ENCODE measurements around the gene KIT. TPM values are rescaled to one million over a fixed set of nuclear protein-coding genes. Genes with fewer than 3 reads are reported as not detected.

KIT gene
- total and polyA plus RNA-seq, 2 experiments from 2014 or later: 2.7 to 4.1 TPM

DNA sequence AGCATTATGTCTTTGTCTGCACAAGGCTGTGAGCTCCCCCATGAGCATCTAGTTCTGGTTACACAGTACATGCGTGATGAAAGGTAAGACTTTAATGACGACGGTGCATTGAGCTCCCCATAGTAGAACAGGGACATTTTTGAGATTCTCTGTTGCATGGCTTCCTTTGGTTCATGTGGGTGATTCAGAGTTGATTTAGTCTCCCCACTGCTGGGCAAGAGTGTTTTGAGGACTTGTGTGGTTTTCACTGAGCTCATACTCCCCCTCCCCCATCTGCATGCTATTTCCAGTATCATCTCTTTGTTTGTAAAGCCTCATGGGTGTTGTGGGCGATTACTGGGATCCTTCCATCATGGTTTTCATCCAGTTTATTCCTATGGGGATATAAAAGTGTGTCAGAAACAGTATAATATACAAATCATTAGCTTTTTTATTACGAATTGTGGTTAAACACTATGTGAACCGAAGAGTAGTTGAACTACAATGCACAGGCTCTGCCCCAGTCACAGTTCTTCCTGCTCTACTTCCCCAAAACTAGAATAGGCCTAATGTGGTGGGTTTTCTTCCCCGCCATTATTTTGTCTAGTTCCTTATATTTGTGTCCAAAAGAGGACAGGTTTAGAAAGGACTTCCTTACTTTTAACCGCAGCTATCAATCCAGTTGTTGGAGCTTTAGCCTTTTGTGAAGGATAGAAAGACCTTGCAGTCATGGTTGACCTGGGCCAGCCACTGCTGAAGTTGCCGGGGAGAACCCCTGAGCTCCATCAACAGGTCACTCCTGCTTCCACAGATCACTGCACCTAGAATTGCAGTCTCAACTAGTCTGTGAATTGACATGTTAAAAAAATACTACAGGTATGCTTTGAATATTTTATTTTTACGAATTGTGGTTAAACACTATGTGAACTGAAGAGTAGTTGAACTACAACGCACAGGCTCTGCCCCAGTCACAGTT, 30.4 kb downstream of the KIT start:
- H3K36me3 ChIP-seq (replicated peaks; ENCODE audit: insufficient read depth, low read depth): no peaks in the 10 kb centered on the region
- no peaks in the 10 kb centered on the region for H3K79me2 ChIP-seq
- no peaks in the 10 kb centered on the region for H3K9me3 ChIP-seq (ENCODE audit: low read depth)
- H3K27ac ChIP-seq: no peak overlapping the region
- DNase-seq (ENCODE audit: low spot score): no peak
- TF ChIP-seq EZH2phosphoT487 (IDR thresholded peaks at IDR 0.05; ENCODE audit: low read depth, severe bottlenecking, unreplicated experiment) (no peak), EZH2 (IDR thresholded peaks at IDR 0.05; ENCODE audit: borderline replicate concordance) (no peak)
- TF ChIP-seq, protein P1, sequence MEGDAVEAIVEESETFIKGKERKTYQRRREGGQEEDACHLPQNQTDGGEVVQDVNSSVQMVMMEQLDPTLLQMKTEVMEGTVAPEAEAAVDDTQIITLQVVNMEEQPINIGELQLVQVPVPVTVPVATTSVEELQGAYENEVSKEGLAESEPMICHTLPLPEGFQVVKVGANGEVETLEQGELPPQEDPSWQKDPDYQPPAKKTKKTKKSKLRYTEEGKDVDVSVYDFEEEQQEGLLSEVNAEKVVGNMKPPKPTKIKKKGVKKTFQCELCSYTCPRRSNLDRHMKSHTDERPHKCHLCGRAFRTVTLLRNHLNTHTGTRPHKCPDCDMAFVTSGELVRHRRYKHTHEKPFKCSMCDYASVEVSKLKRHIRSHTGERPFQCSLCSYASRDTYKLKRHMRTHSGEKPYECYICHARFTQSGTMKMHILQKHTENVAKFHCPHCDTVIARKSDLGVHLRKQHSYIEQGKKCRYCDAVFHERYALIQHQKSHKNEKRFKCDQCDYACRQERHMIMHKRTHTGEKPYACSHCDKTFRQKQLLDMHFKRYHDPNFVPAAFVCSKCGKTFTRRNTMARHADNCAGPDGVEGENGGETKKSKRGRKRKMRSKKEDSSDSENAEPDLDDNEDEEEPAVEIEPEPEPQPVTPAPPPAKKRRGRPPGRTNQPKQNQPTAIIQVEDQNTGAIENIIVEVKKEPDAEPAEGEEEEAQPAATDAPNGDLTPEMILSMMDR (IDR thresholded peaks at IDR 0.05; ENCODE audit: poor library complexity): no peak
- H3K27me3 ChIP-seq: no peaks in the 10 kb centered on the region
- H3K9me2 ChIP-seq (replicated peaks; ENCODE audit: insufficient read depth): no peaks in the 10 kb centered on the region
- 91% methylated on average over 11 of the region's 11 CpGs for WGBS (ENCODE audit: low lambda C conversion rate, missing lambda C conversion rate)
- no peak overlapping the region for H3K4me2 ChIP-seq
- no peaks in the 10 kb centered on the region for H3K4me1 ChIP-seq (ENCODE audit: insufficient read depth)
- H2AFZ ChIP-seq: no peak overlapping the region
- no peaks in the 10 kb centered on the region for H4K20me1 ChIP-seq (ENCODE audit: insufficient read depth, poor library complexity, severe bottlenecking)
- H3K4me3 ChIP-seq: no peak overlapping the region

DNA sequence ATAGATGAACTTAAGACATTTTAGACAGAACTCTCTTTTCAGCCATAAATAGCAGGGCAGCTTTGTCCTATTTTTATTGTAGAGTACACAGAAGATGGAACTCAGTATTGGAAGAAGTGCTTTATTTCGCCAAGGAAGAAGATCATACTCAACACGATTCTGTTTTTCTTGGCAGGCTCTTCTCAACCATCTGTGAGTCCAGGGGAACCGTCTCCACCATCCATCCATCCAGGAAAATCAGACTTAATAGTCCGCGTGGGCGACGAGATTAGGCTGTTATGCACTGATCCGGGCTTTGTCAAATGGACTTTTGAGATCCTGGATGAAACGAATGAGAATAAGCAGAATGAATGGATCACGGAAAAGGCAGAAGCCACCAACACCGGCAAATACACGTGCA, 37.6 kb downstream of the KIT start:
- Histone ChIP-seq H3K79me2 (no peaks in the 10 kb centered on the region), H3K9me3 (ENCODE audit: low read depth) (no peaks in the 10 kb centered on the region), H3K4me1 (ENCODE audit: insufficient read depth) (no peaks in the 10 kb centered on the region), H3K4me3 (no peak overlapping the region), H3K27ac (no peak overlapping the region), H3K36me3 (replicated peaks; ENCODE audit: insufficient read depth, low read depth) (no peaks in the 10 kb centered on the region), H3K27me3 (no peaks in the 10 kb centered on the region), H4K20me1 (ENCODE audit: insufficient read depth, poor library complexity, severe bottlenecking) (no peaks in the 10 kb centered on the region), H2AFZ (no peak overlapping the region), H3K9me2 (replicated peaks; ENCODE audit: insufficient read depth) (no peaks in the 10 kb centered on the region), H3K4me2 (no peak overlapping the region)
- 93% methylated on average over 12 of the region's 12 CpGs for WGBS (ENCODE audit: low lambda C conversion rate, missing lambda C conversion rate)
- TF ChIP-seq EZH2phosphoT487 (IDR thresholded peaks at IDR 0.05; ENCODE audit: low read depth, severe bottlenecking, unreplicated experiment) (no peak), EZH2 (IDR thresholded peaks at IDR 0.05; ENCODE audit: borderline replicate concordance) (no peak)
- TF ChIP-seq, protein P1 (IDR thresholded peaks at IDR 0.05; ENCODE audit: poor library complexity): no peak
- DNase-seq (ENCODE audit: low spot score): no peak

DNA sequence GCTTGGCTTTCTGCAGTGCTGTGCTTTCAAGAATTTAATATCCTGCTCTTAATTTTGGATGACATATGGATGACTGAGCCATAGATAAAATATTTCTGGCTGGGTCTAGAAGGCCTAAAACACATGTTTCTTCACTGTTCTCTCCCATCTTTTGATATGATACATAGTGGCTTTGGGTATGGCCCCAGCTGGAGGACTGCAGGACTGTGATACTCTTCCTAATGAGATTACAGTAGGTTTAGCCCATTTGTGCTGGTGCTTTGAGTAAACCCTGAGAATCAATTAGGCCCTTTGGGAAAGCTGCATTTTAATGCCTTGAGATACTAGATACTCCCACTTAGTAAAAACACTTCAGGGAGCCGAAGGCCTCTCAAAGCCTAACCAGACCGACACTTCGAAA, 38.0 kb downstream of the KIT start:
- Histone ChIP-seq H3K9me3 (ENCODE audit: low read depth) (no peaks in the 10 kb centered on the region), H4K20me1 (ENCODE audit: insufficient read depth, poor library complexity, severe bottlenecking) (no peaks in the 10 kb centered on the region), H3K27me3 (no peaks in the 10 kb centered on the region), H3K79me2 (no peaks in the 10 kb centered on the region), H2AFZ (no peak overlapping the region), H3K4me2 (no peak overlapping the region), H3K4me1 (ENCODE audit: insufficient read depth) (no peaks in the 10 kb centered on the region), H3K36me3 (replicated peaks; ENCODE audit: insufficient read depth, low read depth) (no peaks in the 10 kb centered on the region), H3K9me2 (replicated peaks; ENCODE audit: insufficient read depth) (no peaks in the 10 kb centered on the region), H3K4me3 (no peak overlapping the region), H3K27ac (no peak overlapping the region)
- 97% methylated on average over 3 of the region's 3 CpGs for WGBS (ENCODE audit: low lambda C conversion rate, missing lambda C conversion rate)
- TF ChIP-seq, protein P1 (IDR thresholded peaks at IDR 0.05; ENCODE audit: poor library complexity): no peak
- TF ChIP-seq EZH2phosphoT487 (IDR thresholded peaks at IDR 0.05; ENCODE audit: low read depth, severe bottlenecking, unreplicated experiment): no peak
- DNase-seq (ENCODE audit: low spot score): no peak
